GM12801 (cell line): ENCODE results near the gene PHF8.

Experiments
- CTCF ChIP-seq: IDR thresholded peaks from one replicate; pipeline ENCODE4 v1.5.1; 2011; ENCODE audit warnings: control low read depth; ENCODE audit not compliant: insufficient read length; ENCODE audit errors: extremely low read depth

Gene PHF8

GRCh38 chrX:53974529-53974928 is 69.7 kb downstream of the PHF8 start:
- no peak for TF ChIP-seq CTCF

- TF ChIP-seq CTCF: no peak
Measured at GRCh38 chrX:53969540-53969939, 74.7 kb downstream of the PHF8 start.

- no peak for TF ChIP-seq CTCF
Measured at GRCh38 chrX:53950130-53950733, 94.0 kb downstream of the PHF8 start.

- no peak for TF ChIP-seq CTCF
Measured at GRCh38 chrX:53940180-53940579, 104.1 kb downstream of the PHF8 start.

- no peak for TF ChIP-seq CTCF
Measured at GRCh38 chrX:53939127-53939526, 105.1 kb downstream of the PHF8 start.

- no peak for TF ChIP-seq CTCF
Measured at GRCh38 chrX:53930515-53931380, 113.5 kb downstream of the PHF8 start.

GRCh38 chrX:53926030-53926429 is 118.2 kb downstream of the PHF8 start:
- TF ChIP-seq CTCF: no peak
